ENCODE results near the gene CNR1.

CNR1 gene

DNA sequence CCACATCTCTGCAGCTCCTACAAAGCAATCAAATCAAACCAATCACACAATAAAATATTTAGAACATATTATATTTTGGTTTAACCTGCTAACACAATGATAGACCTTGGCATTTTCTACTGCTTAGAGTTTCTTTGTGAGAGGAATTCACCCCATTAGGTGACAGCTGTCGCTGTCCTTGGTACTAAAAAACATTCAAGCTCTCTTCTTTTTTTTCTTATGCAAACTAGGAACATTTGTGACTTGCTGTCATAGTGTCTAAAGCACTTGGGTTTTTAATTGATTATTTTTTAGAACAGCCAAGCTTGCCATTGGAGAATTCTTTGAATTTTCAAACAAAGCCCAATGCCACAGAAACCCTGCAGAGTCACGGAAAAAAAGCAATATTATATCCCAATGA, 46.4 kb downstream of the CNR1 start:
- H3K27ac Mint-ChIP-seq, result no peak overlapping the region
- H3K27me3 Mint-ChIP-seq, result peaks cover 15% of the 10 kb centered on the region
- no peaks in the 10 kb centered on the region for H3K9me3 Mint-ChIP-seq
- no peaks in the 10 kb centered on the region for H3K36me3 Mint-ChIP-seq
- no peak overlapping the region for H3K4me3 Mint-ChIP-seq
- H3K4me1 Mint-ChIP-seq, result no peaks in the 10 kb centered on the region

GRCh38 chr6:88116276-88116675, 49.9 kb downstream of the CNR1 start:
- Mint-ChIP-seq H3K27ac (no peak overlapping the region), H3K27me3 (peaks cover 26% of the 10 kb centered on the region), H3K36me3 (no peaks in the 10 kb centered on the region), H3K9me3 (no peaks in the 10 kb centered on the region), H3K4me1 (no peaks in the 10 kb centered on the region), H3K4me3 (no peak overlapping the region)

DNA sequence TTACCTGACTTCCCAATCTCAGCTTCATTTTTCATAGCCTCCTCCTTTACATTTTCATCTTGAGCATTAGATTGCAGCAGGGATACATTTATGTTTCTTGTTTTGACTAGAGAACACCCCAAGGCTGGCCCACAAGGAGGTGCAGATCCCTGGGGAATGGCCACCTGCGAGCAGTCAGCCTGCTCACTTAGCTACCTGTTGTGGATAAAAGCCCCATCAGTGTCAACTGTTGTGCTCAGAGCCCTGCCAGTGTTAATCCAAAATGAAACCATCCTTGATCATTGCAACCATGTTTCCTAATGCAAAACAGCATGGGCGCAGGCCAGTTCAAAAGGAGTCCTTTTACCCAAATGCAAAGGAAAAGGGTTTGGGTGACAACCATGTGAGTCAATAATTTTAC, 50.8 kb downstream of the CNR1 start:
- Mint-ChIP-seq H3K9me3 (no peaks in the 10 kb centered on the region), H3K27ac (no peak overlapping the region), H3K4me1 (no peaks in the 10 kb centered on the region), H3K36me3 (no peaks in the 10 kb centered on the region), H3K4me3 (no peak overlapping the region), H3K27me3 (peaks cover 25% of the 10 kb centered on the region)

DNA sequence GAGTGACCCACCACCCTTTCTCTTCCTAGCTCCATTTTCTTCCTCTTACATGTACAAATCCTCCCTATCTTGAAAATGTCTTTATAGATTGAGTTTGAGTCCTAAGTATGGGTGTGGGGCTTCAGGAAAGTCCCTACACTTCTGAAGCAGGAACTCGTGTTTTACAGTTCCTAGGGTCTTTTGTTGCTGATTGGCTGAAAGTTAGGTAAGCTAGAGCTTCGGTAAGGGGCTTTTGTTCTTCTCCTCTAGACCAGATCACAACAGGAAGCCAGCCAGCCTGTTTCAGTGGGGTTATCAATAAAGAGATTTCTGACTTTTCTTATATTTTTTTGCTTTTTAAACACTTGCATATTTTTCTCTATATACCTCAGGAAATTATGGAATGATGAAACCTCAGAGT, 51.3 kb downstream of the CNR1 start:
- Mint-ChIP-seq H3K36me3 (no peaks in the 10 kb centered on the region), H3K4me3 (no peak overlapping the region), H3K27me3 (peaks cover 27% of the 10 kb centered on the region), H3K4me1 (no peaks in the 10 kb centered on the region), H3K9me3 (no peaks in the 10 kb centered on the region), H3K27ac (no peak overlapping the region)

DNA sequence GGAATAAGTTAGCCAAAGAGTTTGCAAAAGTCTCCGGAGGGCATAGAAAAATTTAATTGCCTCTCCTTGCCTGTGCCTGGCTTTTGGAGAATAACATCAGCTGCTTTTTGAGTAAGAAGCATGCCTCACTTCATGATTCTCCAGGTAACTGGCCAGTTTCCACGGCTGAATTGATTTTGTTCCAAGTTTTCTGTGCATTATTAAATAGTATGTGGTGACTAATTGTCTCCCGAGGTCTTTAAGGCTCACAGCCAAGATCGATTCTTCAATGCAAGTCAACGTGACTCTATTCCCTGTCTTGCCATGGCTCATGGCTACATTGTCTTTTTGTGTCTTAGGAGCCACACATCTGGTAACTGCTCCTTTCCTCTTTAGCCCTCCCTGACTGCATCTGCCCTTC, 54.2 kb downstream of the CNR1 start:
- no peak overlapping the region for H3K27ac Mint-ChIP-seq
- no peaks in the 10 kb centered on the region for H3K9me3 Mint-ChIP-seq
- H3K4me3 Mint-ChIP-seq, result no peak overlapping the region
- H3K36me3 Mint-ChIP-seq, result no peaks in the 10 kb centered on the region
- no peaks in the 10 kb centered on the region for H3K4me1 Mint-ChIP-seq
- H3K27me3 Mint-ChIP-seq, result peaks cover 23% of the 10 kb centered on the region

GRCh38 chr6:88107241-88107640, 58.9 kb downstream of the CNR1 start:
- Mint-ChIP-seq H3K36me3 (no peaks in the 10 kb centered on the region), H3K27me3 (peaks cover 11% of the 10 kb centered on the region), H3K27ac (no peak overlapping the region), H3K9me3 (no peaks in the 10 kb centered on the region), H3K4me3 (no peak overlapping the region), H3K4me1 (no peaks in the 10 kb centered on the region)

DNA sequence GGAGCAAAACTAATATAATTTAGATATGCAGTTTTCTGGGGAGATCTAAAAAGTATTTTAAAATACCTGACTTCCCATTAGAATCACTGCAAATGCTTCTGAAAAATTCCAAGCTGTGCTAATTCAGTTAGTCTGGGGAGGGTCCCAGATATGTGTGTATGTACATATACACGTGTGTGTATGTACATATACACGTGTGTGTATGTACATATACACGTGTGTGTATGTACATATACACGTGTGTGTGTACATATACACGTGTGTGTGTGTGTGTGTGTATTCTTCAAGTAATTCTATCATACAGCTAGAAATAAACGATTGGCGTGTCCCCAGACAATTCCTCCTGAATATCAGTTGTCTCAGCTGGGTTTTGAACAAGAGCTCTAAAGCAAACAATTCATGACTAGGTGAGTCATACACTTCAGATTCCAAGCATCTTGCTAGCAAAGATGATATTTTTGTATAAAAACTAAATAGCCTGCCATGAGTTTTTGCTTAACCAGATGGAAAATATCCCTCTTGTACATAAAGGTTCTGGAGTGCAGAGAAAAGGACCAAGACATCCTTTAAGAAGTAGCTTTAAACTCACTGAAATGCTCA, 60.3 kb downstream of the CNR1 start:
- H3K27ac Mint-ChIP-seq, result no peak overlapping the region
- H3K9me3 Mint-ChIP-seq, result no peaks in the 10 kb centered on the region
- peaks cover 5% of the 10 kb centered on the region for H3K27me3 Mint-ChIP-seq
- H3K4me1 Mint-ChIP-seq, result no peaks in the 10 kb centered on the region
- H3K36me3 Mint-ChIP-seq, result no peaks in the 10 kb centered on the region
- H3K4me3 Mint-ChIP-seq, result no peak overlapping the region

Data from activated naive CD4-positive, alpha-beta T cell treated with anti-CD3 and anti-CD28 coated beads, Interleukin-2, amount 50 U/mL, for 24 hours (primary cell).